GM19452 (cell line): ENCODE data around the gene CEPT1.
"Not testable (repeated sequence)": the region's sequence is repeated elsewhere in the genome, so short reads cannot be mapped to it uniquely, and the experiment has no call there.

Experiments
- ATAC-seq: cut with Tn5 transposase; IDR thresholded peaks from one replicate; pipeline ENCODE4 v1.9.1; 2021; ENCODE audit not compliant: unreplicated experiment

Gene CEPT1

DNA sequence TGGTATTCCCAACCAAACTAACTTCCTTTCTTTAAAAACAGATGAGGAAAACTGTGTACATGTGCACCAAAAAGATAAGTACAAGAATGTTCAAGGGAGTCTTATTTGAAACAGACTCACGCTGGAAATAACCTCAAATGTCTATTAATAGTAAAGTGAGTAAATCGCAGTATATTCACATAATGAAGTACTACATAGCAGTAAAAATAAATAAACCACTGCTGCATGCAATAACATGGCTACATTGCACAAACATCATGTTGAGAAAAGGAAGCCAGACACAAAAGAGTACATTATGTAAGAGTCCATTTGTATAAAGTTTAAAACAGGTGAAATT is 65.7 kb downstream of the CEPT1 start:
- ATAC-seq = no peak

DNA sequence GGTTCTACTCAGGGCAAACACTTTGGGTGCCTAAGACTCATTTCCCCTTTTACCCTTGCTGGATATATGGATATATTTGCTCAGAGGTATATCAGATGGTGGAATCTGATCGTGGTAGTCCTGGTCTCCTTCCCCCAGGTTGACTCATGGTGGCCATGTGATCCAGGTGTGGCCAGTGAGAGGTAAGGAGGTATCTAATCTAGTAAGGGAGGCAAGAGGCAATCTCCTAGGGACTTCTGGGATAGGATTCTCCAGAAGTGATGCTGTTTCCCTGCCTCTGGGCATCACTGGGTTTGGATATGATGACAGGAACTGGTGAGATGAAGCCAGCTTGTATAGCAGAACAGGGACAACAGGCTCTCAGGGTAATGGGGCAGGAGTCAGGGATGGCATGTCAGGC is 68.9 kb downstream of the CEPT1 start:
- no peak for ATAC-seq

DNA sequence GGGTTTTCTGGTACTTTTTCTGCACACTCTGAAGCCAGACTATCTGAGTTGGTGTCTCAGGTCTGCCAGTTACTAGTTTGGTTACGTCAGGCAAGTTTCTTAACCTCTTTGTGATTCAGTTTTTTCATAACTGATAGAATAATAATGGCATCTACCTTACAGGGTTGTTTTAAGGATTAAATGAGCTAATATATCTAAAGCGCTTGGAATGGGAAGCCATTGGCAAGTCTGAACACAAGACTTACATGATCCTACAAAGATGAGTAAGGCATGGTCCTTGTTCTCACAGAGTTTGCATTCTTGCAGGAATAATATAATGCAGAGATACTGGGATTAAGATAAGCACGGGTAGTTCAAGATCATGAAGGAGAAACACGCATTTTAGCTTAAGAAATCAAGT is 69.6 kb downstream of the CEPT1 start:
- no peak for ATAC-seq

DNA sequence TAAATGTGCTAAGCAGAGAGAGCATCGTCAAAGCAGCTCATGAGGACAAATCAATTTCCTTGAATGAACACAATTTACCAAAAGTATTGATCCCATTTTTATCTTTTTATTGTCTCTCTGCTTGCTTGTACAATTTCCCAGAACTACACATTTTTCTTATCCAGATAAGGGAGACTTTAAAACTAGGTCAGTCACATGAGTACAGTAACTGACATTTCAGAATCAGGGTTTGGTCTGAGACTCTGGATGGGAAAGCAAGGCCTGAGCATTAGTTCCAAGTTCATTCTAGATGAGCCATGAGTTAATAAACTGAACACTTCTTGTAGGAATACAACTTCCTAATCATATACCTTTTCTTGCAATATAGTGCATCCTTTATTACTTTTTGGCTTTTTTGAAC is 71.9 kb downstream of the CEPT1 start:
- no peak for ATAC-seq

DNA sequence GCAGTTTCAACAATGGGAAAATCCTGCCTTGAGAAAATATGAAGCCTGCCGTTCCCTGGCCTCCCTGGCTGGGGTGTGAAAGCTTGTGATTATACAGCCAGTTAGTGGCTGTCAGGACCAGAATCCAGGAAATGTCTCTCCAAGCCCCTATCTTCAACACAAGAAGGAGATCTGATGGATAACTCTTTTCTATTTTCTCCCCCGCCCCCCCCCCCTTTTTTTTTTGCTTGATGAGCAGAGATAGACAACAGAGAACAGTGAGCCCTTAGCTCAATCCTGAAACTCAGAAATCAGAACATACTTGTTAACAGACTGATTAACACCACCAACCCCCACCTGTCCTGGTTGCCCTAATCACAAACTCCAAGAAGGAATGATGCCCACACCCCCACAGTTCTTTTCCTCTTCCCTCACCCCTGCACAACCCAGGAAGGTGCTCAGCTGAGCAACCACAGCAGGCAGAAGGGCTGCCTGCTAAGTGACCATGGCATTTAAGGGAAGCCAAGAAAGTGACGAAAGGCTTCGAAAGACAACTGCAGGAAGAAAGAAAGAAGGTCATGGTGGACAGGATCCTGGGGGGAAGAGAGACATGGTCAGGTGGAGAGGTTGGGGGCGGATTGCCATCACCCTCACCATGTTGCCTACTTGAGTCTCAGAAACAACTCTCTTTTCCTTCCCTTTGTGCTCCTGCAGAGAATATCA is 72.8 kb downstream of the CEPT1 start:
- ATAC-seq = no peak

DNA sequence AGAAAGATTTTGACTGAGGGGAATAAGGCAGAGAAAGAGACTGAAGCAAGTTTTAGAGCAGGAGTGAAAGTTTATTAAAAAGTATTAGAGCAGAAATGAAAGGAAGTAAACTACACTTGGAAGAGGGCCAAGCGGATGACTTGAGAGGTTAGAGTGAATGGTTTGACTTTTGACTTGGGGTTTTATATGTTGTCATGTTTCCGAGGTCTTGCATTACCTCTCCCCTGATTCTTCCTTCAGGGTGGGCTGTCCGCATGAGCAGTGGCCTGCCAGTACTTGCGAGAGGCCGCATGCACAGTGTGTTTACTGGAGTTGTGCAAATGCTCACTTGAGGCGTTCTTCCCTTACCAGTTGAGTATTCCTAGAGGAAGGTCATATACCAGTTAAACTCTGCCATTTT is 73.4 kb downstream of the CEPT1 start:
- no peak for ATAC-seq

DNA sequence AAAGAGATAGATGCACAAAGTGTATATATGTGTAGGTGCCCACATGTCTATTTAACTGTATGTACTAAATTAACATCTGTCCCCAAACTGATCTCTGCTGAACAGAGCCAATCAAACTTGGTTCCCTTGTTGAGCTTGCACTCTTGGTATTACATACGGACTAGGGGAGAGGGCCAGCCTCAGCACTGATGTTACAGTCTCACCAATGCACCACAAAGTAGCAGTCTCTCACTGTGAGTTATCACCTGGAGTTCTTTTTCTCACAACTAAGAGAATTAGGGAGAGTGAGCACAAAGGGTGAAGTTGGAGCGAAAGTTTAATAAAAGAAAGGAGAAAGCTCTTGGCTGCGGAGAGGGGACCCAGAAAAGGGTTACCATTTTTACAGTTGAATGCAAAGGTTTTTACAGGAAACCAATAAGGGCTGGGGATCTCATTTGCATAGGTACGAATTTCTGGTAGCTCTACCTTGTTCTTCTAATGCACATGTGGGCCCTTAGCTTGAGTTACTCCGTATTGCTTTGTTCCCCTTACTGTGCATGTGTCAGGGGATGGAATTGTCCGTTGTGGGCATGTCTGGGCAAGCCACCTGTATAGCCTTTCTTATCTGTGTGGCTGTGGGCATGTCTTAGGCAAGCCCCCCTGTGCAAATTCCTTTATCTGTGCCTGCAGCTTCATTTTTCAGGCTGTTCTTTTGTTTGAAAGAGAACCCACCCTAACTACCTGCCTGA is 74.2 kb downstream of the CEPT1 start:
- no peak for ATAC-seq

DNA sequence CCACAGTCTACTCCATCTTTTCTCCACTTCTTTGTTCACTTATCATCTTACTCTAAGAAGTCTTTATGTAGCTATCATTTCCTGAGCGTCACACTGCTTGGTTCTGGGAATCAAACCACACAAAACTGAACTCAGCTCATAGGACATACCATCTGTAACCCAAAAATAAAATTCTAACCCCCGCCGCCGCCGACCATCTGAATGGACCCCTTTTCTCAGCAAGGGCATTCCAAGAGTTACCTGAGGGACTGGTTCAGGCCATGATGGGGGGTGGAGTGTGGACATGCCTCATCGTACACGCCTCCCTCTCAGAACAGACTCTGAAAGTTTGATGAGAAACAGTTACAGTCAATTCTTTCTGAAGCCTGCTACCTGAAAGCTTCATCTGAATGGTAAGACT is 74.9 kb downstream of the CEPT1 start:
- ATAC-seq = no peak

DNA sequence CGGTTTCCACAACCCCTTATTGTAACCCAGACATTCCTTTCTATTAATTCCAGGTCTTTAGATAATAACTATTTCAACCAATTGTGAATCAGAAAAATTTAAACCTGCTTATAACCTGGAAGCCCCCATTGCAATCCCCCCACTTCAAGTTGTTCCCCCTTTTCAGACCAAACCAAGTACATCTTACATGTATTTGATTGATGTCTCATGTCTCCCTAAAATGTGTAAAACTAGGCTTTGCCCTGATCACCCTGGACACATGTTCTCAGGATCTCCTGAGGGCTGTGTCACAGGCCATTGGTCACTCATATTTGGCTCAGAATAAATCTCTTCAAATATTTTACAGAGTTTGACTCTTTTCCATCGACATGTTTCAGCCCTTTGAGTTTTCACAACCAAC is 75.3 kb downstream of the CEPT1 start:
- ATAC-seq = not testable (repeated sequence)

DNA sequence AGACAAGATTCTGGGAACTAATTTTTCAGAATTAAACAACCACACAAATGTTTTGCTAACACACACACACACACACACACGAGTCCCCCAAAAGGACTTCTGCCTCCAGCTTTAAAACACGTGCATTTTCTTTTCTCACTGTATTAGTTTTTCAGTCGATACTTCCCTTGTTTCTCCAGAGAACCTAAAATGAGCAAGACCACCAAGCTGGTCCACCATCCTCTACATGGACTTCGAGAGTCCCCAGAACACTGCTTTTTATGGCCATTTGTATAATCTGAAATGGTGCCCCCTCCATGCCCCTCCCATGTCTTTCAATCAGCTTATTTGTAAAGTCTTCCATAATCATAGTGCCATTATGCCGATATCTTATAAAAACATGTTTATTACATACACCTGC is 76.7 kb downstream of the CEPT1 start:
- no peak for ATAC-seq

DNA sequence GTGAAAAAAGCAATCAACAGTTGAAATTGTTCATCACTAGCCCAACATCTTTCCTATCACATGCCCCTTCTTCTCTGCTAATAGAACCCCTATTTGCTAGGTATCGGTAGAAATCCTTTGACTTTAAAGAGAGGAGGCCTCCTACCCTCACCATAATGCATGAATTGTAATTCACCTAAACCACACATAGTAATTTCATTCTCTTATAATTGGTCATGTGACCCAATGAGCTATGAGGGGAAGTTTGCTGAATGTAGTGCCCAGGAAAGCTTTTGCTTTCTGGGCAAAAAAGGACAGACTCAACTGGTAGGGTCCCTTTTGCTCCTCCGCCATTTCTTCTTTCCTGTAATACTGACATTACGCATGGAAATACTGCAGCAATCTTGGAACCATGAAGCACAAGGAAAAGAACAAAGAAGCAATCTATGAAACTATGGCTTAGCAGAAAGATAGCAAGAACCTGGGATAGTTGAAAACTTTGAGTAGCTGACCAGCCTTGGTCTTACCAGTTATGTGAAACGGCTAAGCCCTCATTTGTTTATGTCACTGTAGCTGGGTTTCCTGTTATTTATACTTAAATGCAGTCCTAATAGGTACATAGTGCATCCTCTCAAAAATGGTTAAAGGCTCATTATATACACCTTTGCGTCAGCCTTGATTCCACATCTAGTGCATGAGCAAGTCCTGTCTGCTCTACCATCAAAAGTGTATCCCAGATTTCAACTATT is 77.3 kb downstream of the CEPT1 start:
- no peak for ATAC-seq

DNA sequence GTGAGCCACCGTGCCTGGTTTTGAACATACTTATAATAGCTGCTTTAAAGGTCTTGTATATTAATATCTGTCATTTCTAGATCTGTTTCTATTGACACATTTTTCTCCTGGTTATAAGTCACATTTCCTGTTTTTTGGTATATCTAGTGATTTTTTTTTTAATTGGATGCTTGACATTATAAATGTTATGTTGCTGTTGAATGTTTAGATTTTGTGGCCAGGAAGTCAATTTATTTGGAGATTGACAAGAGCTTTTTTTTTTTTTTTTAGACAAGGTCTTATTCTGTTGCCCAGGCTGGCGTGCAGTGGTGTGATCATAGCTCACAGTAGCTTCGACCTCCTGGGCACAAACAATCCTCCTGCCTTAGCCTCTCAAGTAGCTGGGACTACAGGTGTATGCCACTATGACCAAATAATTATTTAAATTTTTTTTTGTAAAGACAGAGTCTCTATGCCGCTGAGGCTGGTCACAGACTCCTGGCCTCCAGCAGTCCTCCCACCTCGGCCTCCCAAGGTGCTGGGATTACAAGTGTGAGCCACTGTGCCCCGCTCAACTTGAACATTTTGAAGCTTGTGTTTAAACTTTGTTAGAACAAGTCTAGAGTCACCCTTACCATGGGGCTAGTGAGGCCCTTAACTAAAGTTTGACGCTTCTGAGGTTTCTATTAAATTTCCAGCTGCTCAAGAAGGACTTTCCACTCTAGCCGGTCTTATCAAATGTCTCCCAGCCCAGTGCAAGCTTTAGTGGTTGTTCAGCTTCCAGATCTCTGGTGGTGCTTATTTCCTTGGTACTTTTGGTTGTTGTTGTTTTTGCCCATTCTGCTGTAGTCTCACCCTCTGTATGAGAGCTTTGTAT is 78.9 kb downstream of the CEPT1 start:
- ATAC-seq = no peak

DNA sequence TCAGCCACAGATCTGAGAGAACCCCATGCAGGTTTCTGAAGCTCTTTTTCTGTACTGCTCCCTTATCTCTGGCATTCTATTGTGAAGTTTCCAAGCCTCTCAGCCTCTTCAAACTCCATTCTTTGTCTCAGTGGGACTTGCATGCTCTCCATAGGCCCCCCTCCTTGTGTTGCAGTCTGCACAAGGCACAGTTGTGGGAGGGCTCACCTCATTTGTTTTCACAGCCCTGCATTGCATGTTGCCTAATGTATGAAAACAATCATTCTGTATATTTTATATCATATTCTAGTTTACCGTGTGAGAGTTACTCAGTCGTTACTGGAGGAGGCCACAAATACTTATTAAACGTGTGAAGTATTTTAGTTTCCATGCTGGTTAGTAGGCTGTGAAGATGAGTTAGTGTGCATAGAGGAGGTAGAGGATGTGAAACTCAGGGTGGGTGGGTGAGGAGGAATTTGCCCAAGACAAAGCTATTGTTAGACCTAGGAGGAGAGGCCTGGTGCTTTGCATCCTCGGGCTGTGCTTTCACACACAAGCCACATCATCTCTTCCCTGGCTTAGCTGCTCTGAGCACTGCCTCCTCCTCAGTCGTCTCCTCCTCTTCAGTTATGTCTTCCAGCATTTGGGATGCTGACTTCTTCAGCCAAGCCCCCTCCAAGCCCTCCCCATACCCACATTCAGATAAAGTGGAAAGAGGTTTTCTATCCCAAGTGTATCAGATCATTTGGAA is 79.7 kb downstream of the CEPT1 start:
- no peak for ATAC-seq

DNA sequence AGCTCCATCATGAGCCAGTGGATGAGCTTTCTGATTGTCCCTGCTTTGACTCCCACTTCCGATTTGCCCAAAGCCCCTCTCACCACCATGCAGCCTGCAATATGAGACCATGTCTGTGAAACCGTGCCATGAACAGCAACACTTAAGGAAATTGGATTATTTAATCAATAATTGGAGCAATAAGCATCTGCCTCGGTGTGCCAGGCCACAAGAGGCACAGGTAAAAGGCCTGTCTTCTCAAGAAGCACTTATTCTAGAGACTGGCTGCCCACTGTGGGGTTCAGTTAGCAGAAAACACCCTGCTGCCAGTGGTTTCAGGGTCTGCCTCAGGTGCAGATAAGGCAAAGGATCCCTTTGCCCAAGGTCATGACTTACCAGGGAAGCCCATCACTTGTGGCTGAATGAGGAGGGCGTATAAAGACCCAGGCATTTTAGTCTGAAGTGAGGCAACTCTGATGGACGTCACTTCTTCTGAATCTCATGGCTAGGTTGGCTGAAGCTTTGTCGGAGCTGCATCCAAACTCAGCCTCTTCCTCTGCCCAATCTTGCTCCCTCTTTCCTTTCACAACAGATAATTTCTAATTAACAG is 80.4 kb downstream of the CEPT1 start:
- no peak for ATAC-seq

DNA sequence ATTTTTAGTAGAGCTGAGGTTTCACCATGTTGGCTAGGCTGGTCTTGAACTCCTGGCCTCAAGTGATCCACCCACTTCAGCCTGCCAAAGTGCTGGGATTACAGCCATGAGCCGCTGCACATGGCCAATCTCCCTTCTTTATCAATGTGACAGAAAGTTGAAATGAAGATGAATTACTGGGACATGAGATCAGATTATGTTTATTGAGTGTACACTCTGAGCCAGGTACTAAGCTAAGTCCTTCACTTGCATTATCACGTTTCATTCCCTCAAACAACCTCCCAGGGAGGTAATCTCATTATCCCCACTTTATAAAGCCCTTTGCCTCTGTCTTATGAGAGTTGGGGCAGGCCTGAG is 81.2 kb downstream of the CEPT1 start:
- ATAC-seq = no peak

DNA sequence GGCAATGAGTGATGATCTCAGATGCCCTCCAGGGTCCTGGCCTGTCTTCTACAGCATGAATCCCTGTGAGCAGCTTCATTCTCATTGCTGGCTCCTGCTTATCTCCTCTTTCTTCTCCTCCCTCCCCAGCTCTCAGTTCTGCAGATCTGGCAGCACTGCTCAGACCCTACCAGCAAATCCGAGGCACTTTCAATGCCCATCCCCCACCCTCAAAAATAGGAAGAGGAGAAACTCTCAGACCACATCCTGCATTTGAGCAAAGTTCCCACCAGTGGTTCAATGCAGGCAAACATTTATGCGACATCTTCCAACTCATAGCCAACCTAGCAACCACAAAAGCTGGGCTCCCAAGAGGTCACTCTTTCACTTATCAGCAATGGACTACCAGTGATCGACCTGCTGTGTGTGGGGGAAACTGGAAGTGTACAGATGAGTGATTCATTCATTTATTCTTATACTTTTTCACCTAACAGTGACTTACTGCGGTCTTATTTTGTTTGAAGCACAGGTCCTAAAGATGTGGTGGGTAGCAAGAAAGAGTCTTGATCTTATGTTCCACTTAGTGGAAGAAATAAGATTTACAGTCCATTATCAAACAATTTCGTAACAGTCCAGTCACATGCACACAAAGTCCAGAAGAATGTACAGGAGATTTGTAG is 81.7 kb downstream of the CEPT1 start:
- peak; percentile 69 for ATAC-seq

DNA sequence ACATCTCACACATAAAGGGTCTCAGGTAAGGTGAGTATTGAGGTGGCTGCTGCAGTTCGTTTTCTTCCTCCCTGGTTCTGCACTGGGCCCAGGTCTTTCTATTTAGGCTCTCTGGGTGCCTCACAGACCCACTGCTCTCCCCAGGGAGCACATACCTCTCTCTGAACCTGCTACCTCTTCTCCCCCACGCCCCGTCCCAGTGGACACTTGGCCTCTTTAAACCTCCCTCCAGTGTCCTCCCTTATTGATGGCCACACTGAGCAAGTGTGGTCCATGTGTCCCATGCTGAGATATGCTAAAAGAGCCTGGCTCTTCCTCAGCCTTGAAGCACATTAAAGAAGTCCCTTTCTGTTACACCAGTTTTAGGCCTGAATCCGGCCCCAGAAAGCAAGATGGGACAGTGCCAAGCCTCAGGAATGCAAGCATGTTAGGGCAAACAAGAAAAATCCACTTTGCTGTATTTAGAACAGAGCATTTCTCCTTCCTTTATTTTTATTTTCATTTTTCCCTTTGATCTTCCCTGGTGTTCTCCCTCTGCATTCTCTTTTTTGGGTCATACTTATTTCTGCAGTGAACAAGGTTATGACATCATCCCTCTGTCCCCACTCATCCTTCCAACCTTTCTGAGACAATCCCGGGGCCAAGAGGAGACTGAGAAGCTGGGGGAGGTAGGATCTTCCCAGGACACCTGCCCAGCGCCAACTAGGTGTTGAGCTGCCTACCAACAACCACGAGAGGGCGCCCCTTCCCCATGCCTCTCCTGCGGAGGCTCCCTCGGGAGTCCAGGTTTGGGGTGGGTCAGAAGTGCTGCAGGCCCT is 82.5 kb downstream of the CEPT1 start:
- peak; percentile 7 for ATAC-seq

DNA sequence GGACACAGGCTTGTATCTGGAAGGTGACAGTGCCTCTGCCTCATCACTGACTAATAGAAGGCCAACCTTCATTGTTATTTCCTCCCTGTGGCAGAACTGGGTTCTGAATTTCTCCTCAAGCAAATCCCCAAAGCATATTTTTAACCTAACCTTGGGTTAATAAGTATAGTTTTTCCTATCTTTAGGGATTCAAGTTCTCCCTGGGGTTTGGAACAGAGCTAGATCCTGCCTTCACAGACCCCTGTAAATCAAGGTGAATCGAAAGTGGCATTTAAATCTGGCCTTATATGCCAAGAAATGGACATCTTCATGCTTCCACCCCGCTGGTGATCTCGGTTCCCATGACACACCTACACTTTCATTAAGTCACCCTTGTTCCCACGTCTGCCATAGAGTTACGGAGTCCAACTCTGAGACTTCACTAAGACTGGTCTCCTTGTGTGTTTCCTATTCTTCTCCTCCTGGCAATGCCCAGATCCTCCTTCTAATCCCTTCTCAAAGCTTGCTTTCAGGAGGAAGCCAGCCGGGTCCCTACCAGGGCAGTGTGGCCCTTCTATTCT is 83.2 kb downstream of the CEPT1 start:
- ATAC-seq = no peak

DNA sequence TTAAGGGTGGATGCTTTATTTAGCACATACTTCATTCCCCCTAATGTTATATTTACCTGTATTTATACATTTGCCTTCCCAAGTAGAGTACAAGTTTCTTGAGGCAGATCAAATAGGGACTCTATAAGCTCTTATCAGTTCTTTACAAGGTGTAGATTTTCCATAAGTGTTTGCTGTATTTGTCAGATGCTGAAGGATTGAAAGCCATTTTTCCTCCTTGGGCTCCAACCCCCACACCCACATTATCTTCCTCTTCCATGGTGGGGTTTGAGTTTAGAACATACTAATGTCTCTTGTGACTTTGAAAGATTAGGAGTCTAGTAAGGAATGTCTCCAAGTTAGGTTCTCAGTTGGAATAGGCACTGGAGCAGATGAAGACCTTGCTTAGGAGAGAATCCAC is 85.1 kb downstream of the CEPT1 start:
- ATAC-seq = no peak
